HUES64 (cell line): ENCODE results near the gene CRKL.

Experiments
- H3K27ac ChIP-seq: 2 replicates; pipeline ENCODE4 v1.7.0; 2013; ENCODE audit warnings: low read depth, low read length, inconsistent platforms
- H3K27me3 ChIP-seq: 2 replicates; pipeline ENCODE4 v1.6.1; 2013; ENCODE audit warnings: mild to moderate bottlenecking, low read length; ENCODE audit not compliant: insufficient read depth
- H3K36me3 ChIP-seq: 2 replicates; pipeline ENCODE4 v1.6.1; 2013; ENCODE audit warnings: mild to moderate bottlenecking, low read length; ENCODE audit not compliant: insufficient read depth
- H3K4me1 ChIP-seq: 2 replicates; pipeline ENCODE4 v1.6.1; 2013; ENCODE audit warnings: mild to moderate bottlenecking, low read length, moderate library complexity; ENCODE audit not compliant: insufficient read depth
- H3K4me3 ChIP-seq: 2 replicates; pipeline ENCODE4 v1.5.1; 2013; ENCODE audit warnings: mild to moderate bottlenecking, low read length, moderate library complexity
- H3K9ac ChIP-seq: 2 replicates; pipeline ENCODE4 v1.6.1; 2013; ENCODE audit warnings: mild to moderate bottlenecking, low read depth, low read length
- H3K9me3 ChIP-seq: 2 replicates; pipeline ENCODE4 v1.6.1; 2013; ENCODE audit warnings: low read depth, low read length; ENCODE audit not compliant: insufficient read depth
- WGBS: fragments of 150-250, 120-280 bp; methylation state at CpG from one replicate; pipeline ENCODE4 v1.1.7; 2013; ENCODE audit warnings: missing lambda C conversion rate; 5-methylcytosine and 5-hydroxymethylcytosine counted together

The CRKL gene

GRCh38 chr22:20948450-20948849 is 31.2 kb downstream of the CRKL start:
- Histone ChIP-seq H3K27ac (no peak overlapping the region), H3K4me1 (peaks cover 12% of the 10 kb centered on the region; the same call in 1 of the 2 replicates), H3K9ac (no peak overlapping the region), H3K4me3 (no peak overlapping the region), H3K9me3 (no peaks in the 10 kb centered on the region), H3K36me3 (peaks cover 63% of the 10 kb centered on the region), H3K27me3 (no peaks in the 10 kb centered on the region)
- WGBS, result 72% methylated on average over 5 of the region's 5 CpGs

DNA sequence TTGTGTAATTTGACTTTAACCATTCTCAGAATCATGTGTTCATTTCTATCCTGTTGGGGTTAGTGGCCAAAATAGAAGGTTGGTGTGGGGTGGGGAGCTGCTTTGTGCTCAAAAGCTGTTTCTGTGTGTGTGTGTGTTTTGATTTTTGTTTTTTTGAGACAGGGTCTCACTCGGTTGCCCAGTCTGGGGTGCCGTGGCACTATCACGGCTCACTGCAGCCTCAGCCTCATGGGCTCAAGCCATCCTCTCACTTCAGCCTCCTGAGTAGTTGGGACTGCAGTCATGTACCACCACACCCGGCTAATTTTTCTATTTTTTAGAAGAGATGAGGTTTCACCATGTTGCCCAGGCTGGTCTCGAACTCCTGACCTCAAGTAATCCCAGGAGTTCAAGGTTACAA is 31.8 kb downstream of the CRKL start:
- H3K9ac ChIP-seq, result no peak overlapping the region
- H3K9me3 ChIP-seq, result no peaks in the 10 kb centered on the region
- 98% methylated on average over 5 of the region's 5 CpGs for WGBS
- H3K27ac ChIP-seq, result no peak overlapping the region
- peaks cover 69% of the 10 kb centered on the region for H3K36me3 ChIP-seq
- no peaks in the 10 kb centered on the region for H3K27me3 ChIP-seq
- H3K4me1 ChIP-seq, result peaks cover 12% of the 10 kb centered on the region; the same call in 1 of the 2 replicates
- no peak overlapping the region for H3K4me3 ChIP-seq

- Histone ChIP-seq H3K36me3 (peaks cover 72% of the 10 kb centered on the region), H3K9ac (no peak overlapping the region), H3K27me3 (no peaks in the 10 kb centered on the region), H3K9me3 (no peaks in the 10 kb centered on the region), H3K4me1 (peaks cover 12% of the 10 kb centered on the region; the same call in 1 of the 2 replicates), H3K27ac (no peak overlapping the region), H3K4me3 (no peak overlapping the region)
- WGBS, result 95% methylated on average over 13 of the region's 13 CpGs
Observed at GRCh38 chr22:20949698-20950183, 32.5 kb downstream of the CRKL start.

- Histone ChIP-seq H3K27ac (no peak overlapping the region), H3K9ac (no peak overlapping the region), H3K36me3 (peaks cover 64% of the 10 kb centered on the region), H3K4me3 (no peak overlapping the region), H3K9me3 (no peaks in the 10 kb centered on the region), H3K27me3 (peaks cover 3% of the 10 kb centered on the region; the same call in 1 of the 2 replicates), H3K4me1 (peaks cover 15% of the 10 kb centered on the region)
- WGBS, result 95% methylated on average over 10 of the region's 10 CpGs
Observed at GRCh38 chr22:20951151-20951931, 34.1 kb downstream of the CRKL start.

GRCh38 chr22:20951932-20952380 is 34.7 kb downstream of the CRKL start:
- Histone ChIP-seq H3K9me3 (no peaks in the 10 kb centered on the region), H3K27ac (no peak overlapping the region), H3K36me3 (peaks cover 59% of the 10 kb centered on the region), H3K4me1 (peaks cover 15% of the 10 kb centered on the region), H3K9ac (no peak overlapping the region), H3K27me3 (peaks cover 9% of the 10 kb centered on the region), H3K4me3 (no peak overlapping the region)
- 89% methylated on average over 8 of the region's 8 CpGs for WGBS

DNA sequence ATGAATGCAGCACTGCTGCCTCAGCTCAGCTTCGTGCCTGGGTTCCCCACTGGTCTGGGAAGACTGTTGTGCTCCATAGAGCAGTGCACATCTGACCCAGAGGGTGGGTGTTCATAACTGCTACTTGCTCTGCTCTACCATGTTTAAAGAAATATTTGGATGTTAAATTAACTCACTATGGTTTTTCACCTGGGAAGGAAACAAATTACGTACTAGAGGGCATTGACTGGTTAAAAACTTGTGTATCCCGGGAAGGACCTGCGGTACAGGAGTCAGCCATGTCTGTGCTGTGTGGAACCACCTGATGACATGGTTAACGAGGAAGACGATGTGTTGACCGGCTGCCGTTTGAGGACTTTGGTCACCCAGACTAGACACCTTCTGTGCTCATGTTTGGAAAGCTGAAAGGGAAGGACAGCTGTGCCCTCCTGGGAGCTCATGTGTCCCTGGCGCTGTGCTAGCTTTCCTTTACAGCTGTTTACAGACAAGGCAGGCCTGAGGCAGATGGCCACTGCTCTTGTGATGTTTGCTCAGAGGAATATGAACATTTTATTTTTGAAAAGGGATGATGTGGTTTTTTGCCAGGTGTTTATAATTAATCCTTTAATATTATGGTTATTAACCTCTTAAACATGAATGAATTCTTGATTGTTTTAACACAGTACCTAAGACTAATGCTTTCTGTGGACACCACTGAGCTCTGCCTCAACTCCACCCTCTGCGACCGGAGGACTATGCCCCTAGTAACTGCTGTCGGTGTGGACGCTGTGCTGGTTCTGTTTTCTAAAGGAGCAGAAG is 35.5 kb downstream of the CRKL start:
- peaks cover 59% of the 10 kb centered on the region for H3K36me3 ChIP-seq
- peaks cover 16% of the 10 kb centered on the region for H3K27me3 ChIP-seq
- peaks cover 15% of the 10 kb centered on the region for H3K4me1 ChIP-seq
- H3K9ac ChIP-seq, result no peak overlapping the region
- H3K4me3 ChIP-seq, result no peak overlapping the region
- H3K9me3 ChIP-seq, result no peaks in the 10 kb centered on the region
- no peak overlapping the region for H3K27ac ChIP-seq
- WGBS, result 94% methylated on average over 13 of the region's 13 CpGs

DNA sequence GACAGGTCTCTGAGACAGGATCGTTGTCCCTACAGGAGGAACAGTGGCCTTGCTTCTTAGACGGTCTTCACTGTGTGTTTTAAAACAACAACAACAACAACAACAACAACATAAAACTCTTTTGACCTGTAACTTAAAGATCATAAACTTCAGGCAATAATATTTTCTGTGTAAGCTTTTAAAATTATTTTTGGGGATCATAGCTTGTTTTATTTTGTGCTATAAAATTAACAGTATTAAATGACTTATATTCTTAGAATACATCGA is 36.1 kb downstream of the CRKL start:
- H3K4me3 ChIP-seq, result no peak overlapping the region
- peaks cover 21% of the 10 kb centered on the region for H3K27me3 ChIP-seq
- 97% methylated on average over 3 of the region's 3 CpGs for WGBS
- H3K4me1 ChIP-seq, result peaks cover 14% of the 10 kb centered on the region
- H3K36me3 ChIP-seq, result peaks cover 59% of the 10 kb centered on the region
- H3K9me3 ChIP-seq, result no peaks in the 10 kb centered on the region
- H3K27ac ChIP-seq, result no peak overlapping the region
- H3K9ac ChIP-seq, result no peak overlapping the region

GRCh38 chr22:20953668-20954500 is 36.7 kb downstream of the CRKL start:
- H3K36me3 ChIP-seq, result peaks cover 54% of the 10 kb centered on the region
- no peak overlapping the region for H3K9ac ChIP-seq
- no peak overlapping the region for H3K4me3 ChIP-seq
- WGBS, result 95% methylated on average over 8 of the region's 8 CpGs
- peaks cover 15% of the 10 kb centered on the region for H3K4me1 ChIP-seq
- peaks cover 26% of the 10 kb centered on the region for H3K27me3 ChIP-seq
- no peak overlapping the region for H3K27ac ChIP-seq
- H3K9me3 ChIP-seq, result no peaks in the 10 kb centered on the region

GRCh38 chr22:20955548-20955947 is 38.3 kb downstream of the CRKL start:
- Histone ChIP-seq H3K4me1 (peaks cover 15% of the 10 kb centered on the region), H3K9me3 (no peaks in the 10 kb centered on the region), H3K36me3 (peaks cover 38% of the 10 kb centered on the region), H3K27ac (no peak overlapping the region), H3K9ac (no peak overlapping the region), H3K4me3 (no peak overlapping the region), H3K27me3 (peaks cover 27% of the 10 kb centered on the region)
- WGBS, result 98% methylated on average over 6 of the region's 7 CpGs

DNA sequence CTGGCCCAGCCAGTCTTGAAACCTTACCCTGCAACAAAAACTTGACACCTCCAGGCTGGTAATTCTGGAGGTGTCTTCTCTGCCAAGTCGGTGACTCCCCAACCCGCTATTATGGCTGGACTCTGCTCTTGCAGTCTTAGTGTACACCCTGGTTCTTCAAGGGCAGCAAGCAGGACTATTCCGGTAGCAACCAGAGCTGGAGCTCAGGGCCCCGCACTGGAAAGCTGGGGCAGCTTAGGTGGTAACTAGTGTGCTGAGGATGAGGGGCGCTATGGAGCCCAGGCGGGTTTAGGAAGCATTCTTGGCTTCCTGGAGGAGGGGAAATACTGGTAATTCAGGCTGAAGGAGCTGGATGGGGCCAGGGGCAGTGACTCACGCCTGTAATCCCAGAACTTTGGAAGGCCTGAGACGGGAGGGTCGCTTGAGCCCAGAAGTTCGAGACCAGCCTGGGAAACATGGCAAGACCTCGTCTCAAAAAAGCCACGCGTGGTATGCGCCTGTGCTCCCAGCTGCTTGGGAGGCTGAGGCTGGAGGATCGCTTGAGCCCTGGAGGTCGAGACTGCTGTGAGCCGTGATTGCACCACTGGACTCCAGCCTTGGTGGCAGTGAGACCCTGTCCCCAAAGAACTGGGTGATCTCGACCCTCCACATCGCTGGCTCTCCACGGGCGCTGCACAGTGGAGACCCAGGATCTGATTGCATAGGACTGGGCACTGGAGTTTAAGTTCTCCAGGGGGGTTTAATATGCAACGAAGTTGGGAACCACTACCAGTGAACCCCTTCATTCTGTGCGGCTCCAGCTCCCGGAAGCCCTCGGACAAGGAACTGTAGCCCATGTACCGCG is 39.3 kb downstream of the CRKL start:
- 39% methylated on average over 27 of the region's 27 CpGs for WGBS
- Histone ChIP-seq H3K36me3 (peaks cover 28% of the 10 kb centered on the region), H3K4me3 (peak overlapping the region; percentile 79), H3K4me1 (peaks cover 10% of the 10 kb centered on the region), H3K9ac (peak overlapping the region; percentile 40; the same call in 1 of the 2 replicates), H3K9me3 (no peaks in the 10 kb centered on the region), H3K27me3 (peaks cover 27% of the 10 kb centered on the region), H3K27ac (no peak overlapping the region; the same call in 1 of the 2 replicates)
